Measurements from ENCODE around the gene CYTH4.

The CYTH4 gene

DNA sequence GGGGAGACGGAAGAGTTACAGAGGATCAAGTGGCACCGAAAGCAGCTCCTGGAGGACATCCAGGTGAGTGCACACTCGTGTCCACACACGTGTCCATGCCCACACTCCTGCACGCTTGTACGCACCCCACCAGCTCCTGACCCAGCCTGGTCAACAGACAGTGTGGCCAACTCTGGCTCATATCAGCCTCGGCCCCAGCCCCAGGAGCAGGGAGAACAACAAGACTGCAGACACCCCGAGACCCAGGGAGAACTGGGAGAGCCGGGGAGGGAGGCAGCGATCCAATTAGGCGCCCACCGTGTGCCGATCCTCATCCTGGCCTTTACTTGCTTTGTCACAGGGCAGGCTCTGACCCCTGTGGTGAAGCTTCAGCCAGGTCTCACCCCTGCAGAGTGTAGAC is 10.3 kb downstream of the CYTH4 start:
- DNase-seq: no peak

DNA sequence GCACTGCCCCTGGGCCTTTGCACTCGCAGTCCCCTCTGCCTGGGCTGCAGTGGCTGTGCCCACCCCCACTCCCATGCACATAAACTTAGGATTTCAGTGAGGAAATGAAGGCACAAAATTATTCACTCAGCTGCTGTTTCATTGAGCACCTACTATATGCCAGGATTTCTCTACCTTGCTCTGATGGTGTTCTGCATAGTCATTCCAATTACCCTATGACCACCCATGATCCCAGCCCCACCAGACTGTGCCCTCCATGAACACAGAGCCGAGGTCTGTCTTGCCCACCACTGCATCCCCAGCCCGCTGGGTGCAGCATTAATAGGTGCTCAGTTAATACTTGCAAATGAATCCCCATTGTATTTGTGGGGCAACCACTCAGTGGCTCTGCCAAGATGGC is 10.9 kb downstream of the CYTH4 start:
- no peak for DNase-seq

GRCh38 chr22:37294747-37295146 is 12.4 kb downstream of the CYTH4 start:
- DNase-seq: no peak

DNA sequence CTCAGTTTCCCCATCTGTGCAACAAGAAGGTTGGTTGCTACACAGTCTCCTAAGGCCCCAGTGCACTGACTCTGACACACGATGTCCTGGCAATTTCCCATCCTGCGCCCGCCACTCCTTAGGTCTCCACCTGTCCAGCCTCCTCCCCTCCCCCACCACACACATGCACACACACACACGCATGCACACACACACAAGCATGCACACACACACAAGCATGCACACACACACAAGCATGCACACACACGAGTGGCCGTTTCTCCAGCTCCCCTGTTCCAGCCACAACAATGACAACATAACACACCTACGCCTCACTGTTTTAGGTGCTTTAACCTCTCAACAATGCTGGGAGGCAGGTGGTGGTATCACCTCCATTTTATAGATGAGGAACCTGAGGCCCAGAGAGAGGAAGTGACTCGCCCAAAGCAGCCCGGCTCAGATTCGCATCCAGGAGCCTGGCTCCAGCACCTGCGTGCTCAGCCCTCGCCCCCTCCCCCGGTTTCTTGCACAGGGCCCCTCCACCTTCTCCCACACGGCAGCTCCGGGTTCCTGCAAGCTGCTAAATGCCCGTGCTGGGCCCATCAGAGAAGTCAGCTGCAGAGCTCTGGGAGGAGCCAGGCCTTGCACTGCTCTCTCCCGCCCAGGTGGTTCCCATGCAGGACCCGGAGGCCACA is 13.0 kb downstream of the CYTH4 start:
- DNase-seq: no peak

DNA sequence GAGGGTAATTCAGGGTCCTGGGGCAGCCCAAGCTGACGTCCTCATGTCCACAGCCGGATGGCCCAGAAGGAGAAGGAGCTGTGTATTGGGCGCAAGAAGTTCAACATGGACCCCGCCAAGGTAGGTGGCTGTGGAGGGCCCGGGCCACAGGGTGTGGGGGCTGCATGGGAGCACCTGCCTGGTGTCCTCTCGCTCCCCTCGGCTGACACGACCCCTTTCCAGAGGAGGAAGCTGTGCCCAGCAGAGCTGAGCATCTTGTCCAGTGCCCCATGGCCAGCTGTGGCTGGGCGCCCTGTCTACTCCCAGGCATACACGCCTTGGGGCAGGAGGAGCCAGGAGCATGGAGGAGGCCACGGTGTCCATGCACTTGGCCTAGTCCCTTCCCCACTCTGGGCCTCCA is 13.6 kb downstream of the CYTH4 start:
- no peak for DNase-seq

DNA sequence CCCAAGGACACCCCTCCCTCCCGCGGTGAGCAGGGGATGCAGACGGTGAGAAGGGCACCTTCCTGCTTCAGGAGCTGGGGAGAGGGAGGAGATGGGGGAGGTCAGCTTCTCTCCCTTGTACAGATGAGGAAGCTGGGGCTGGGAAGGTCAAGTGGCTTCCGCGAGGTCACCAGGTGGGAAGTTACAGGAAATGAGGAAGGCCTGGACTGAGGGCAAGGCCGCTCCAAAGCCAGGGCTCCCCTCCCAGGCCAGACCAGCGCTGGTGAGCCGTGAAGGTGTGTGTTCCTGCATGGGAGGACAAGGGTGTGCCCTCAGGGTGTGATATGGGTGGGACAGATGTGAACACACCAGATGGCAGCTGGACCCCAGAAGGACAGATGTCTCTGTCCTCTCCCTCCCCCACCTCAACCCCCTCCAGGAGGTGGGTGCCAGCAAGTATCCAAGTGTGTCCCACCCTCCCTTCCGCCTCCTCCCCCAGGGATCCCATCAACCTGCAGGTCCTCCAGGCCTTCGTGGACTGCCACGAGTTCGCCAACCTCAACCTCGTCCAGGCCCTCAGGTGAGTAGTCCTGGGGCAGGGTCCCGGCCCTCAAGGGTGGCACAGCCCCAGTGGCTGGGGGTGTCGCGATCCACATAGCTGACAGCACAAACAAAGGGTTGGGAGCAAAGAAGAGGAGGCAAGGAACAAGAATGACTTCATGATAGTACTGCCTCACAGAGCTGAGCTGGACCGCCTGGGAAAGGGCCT is 16.6 kb downstream of the CYTH4 start:
- no peak for DNase-seq

- DNase-seq: no peak
Observed at GRCh38 chr22:37299969-37300509, 17.7 kb downstream of the CYTH4 start.

DNA sequence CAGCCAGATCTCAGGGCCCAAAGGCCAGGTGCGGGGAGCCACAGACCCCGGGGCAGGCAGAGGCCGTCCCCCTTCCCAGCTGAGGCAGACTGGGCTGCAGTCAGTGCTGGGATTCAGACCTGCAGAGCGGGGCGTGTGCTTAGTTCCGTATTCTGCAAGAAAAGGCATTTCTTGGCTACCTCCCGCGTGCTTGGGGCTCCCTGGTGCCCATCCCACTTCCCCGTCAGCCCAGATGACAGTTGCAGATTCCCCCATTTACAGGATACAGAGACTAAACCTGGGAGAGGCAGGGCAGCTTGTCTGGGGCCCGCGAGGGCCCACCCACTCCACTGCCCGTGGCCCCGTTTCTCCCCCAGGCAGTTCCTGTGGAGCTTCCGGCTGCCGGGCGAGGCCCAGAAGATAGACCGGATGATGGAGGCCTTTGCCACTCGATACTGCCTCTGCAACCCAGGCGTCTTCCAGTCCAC is 18.3 kb downstream of the CYTH4 start:
- DNase-seq: peak; percentile 36 to 90

DNA sequence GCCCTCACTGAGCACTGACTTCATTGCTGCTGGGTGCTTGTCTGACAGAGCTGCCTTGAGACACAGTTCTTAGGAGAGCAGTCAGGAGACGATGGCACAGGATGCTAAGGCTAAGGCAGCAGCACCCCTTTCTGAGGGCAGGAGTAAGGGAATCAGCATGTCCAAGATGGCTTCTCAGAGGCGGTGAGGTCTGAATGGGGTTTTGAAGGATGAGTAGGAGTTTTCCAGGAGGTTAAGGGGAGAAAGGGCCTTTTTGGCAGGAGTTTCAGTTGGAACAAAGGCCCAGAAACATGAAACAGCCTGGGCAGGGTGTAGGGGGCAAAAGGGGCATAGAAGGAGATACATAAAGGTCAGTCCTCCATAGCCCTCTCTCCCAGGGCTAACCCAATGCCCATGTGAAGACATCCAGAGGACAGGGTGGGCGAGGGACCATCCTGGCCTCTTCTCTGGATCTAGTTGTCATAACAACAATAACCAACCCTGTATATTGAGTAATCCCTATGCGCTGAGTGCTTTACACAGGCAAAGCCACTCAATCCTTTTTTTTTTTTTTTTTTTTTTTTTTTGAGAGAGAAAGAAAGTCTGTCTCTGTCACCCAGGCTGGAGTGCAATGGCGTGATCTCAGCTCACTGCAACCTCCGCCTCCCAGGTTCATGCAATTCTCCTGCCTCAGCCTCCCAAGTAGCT is 19.0 kb downstream of the CYTH4 start:
- DNase-seq: no peak

- DNase-seq: no peak
Observed at GRCh38 chr22:37302674-37303555, 20.6 kb downstream of the CYTH4 start.

GRCh38 chr22:37303821-37304274 is 21.5 kb downstream of the CYTH4 start:
- DNase-seq: peak; percentile 53 to 91

- no peak for DNase-seq
Observed at GRCh38 chr22:37304595-37305343, 22.5 kb downstream of the CYTH4 start.

DNA sequence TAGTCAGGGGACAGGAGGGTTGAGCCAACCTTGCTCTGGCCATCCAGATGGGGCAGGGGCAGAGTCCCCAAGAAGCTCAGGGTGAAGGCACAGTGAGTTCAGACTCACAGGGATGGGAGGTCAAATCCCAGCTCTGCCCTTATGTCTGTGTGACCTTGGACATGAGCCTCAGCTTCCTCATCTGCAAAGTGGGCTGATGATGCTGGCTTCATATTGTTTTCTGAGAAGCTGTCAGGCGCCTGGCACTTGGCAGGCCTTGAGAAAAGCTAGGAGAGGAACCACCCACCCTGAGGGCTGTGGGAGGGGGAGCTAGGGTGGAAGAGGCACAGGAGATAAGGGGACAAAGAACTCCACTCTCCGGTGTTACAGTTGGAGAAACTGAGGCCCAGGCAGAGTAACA is 23.6 kb downstream of the CYTH4 start:
- no peak for DNase-seq

- no peak for DNase-seq
Observed at GRCh38 chr22:37306494-37306829, 24.2 kb downstream of the CYTH4 start.

GRCh38 chr22:37308385-37309200 is 26.3 kb downstream of the CYTH4 start:
- no peak for DNase-seq

DNA sequence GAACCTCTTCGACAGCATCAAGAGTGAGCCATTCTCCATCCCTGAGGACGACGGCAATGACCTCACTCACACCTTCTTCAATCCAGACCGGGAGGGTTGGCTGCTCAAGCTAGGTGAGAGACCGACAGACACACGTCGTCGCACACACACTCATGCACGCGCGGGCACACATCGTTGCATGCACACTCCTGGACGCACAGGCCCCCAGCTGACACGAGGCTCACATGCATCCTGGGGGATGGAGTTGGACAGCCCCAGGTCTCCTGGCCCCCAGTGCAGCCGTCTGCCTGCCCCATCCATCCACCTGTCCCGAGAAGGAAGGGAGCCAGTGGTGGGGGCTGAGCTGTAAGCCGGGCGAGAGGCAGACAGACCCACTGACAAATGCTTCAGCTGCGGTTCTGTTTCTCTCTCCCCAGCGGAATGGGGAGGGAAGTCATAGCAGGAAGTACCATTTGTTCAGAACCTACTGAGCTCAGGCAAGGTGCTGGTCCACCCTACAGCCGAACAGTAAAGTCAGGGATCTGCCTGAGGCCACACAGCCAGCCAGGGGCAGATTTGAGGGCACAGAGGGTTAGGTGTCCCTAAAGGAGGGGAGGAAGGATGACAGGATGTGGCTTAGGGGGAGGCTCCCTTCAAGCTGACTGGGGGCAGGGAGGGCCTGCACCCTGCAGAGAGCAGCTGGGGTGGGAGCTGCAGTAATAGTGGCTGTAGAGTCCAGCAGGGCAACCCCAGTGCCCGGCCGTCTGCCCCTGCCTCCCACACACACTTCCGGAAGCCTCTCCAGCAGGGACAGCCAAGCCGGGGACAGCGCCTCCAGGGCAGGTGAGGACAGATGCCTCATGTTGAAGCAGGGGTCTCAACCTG is 27.1 kb downstream of the CYTH4 start:
- peak in 1 of 2 donors; percentile 55 for DNase-seq

GRCh38 chr22:37310075-37310606 is 27.8 kb downstream of the CYTH4 start:
- no peak for DNase-seq

DNA sequence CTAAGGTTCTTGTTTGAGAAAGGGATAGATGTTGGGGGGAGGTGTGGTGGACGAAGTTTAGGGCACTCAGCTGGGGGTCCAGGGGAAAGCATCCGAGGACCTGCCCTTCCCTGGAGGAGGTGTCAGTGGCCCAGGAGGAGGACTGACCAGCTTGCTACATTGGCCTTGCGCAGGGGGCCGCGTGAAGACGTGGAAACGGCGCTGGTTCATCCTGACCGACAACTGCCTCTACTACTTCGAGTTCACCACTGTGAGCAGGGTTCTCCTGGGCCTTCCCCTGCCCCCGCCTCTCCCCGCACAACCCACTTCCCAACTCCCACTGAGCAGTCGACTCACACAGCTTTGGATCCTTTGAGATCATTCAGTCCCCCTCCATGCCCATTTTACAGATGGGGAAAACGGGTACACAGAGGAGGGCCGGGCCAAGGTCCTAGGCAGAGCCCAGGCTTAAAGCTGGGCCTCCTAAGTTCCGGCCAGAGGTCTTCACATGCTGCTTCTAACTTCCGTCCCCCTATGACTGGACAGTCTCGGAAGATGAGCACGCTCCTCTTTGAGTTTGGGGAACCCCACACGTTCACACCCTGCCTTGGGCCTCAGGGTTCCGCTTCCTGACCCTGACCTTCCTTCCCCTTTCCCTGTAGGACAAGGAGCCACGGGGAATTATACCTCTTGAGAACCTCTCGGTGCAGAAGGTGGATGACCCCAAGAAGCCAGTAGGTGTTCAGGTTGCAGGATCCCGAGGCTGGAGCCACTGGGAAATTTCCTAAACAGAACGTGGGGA is 28.7 kb downstream of the CYTH4 start:
- no peak for DNase-seq
